Activated CD8-positive, alpha-beta memory T cell treated with anti-CD3 and anti-CD28 coated beads, Interleukin-2, amount 50 U/mL, for 24 hours (primary cell): ENCODE data around the gene JAG1.

ENCODE experiments used
- DNase-seq: peaks from one replicate; pipeline ENCODE4 v3.0.0-alpha.2; 2020; ENCODE audit errors: extremely low read depth

JAG1 gene

GRCh38 chr20:10699489-10699888, 25.7 kb upstream of the JAG1 start:
- DNase-seq = no peak

GRCh38 chr20:10696650-10697049, 22.9 kb upstream of the JAG1 start:
- no peak for DNase-seq

- no peak for DNase-seq
Measured at GRCh38 chr20:10689385-10689784, 15.6 kb upstream of the JAG1 start.

GRCh38 chr20:10687895-10688294, 14.1 kb upstream of the JAG1 start:
- DNase-seq = no peak

GRCh38 chr20:10686356-10687133, 12.7 kb upstream of the JAG1 start:
- no peak for DNase-seq

GRCh38 chr20:10683537-10683936, 9.7 kb upstream of the JAG1 start:
- no peak for DNase-seq

GRCh38 chr20:10682939-10683338, 9.1 kb upstream of the JAG1 start:
- DNase-seq = no peak

- DNase-seq = no peak
Measured at GRCh38 chr20:10681494-10681893, 7.7 kb upstream of the JAG1 start.

GRCh38 chr20:10680571-10680970, 6.8 kb upstream of the JAG1 start:
- DNase-seq = no peak

GRCh38 chr20:10679269-10679668, 5.5 kb upstream of the JAG1 start:
- DNase-seq = no peak

- DNase-seq = no peak
Measured at GRCh38 chr20:10676518-10676917, 2.7 kb upstream of the JAG1 start.

- no peak for DNase-seq
Measured at GRCh38 chr20:10675450-10675848, 1.6 kb upstream of the JAG1 start.

GRCh38 chr20:10674684-10675449, 1.1 kb upstream of the JAG1 start:
- no peak for DNase-seq

- DNase-seq = no peak
Measured at GRCh38 chr20:10673176-10673841, 490 bp downstream of the JAG1 start.

- no peak for DNase-seq
Measured at GRCh38 chr20:10672624-10673127, 1.1 kb downstream of the JAG1 start.

GRCh38 chr20:10671919-10672623, 1.7 kb downstream of the JAG1 start:
- no peak for DNase-seq

GRCh38 chr20:10671221-10671918, 2.4 kb downstream of the JAG1 start:
- DNase-seq = no peak

- DNase-seq = no peak
Measured at GRCh38 chr20:10670501-10671220, 3.1 kb downstream of the JAG1 start.

- DNase-seq = no peak
Measured at GRCh38 chr20:10669843-10670446, 3.9 kb downstream of the JAG1 start.
